Limb (tissue), 2 donors: ENCODE results near the gene EPB41L2.
"Not testable (repeated sequence)": the region's sequence is repeated elsewhere in the genome, so short reads cannot be mapped to it uniquely, and the experiment has no call there.

Source experiments
- DNase-seq, 2 donors: peaks; one replicate each; pipeline ENCODE4 v3.0.0-alpha.2; 2016; ENCODE audit errors: extremely low spot score in 2 of 2

The EPB41L2 gene

DNA sequence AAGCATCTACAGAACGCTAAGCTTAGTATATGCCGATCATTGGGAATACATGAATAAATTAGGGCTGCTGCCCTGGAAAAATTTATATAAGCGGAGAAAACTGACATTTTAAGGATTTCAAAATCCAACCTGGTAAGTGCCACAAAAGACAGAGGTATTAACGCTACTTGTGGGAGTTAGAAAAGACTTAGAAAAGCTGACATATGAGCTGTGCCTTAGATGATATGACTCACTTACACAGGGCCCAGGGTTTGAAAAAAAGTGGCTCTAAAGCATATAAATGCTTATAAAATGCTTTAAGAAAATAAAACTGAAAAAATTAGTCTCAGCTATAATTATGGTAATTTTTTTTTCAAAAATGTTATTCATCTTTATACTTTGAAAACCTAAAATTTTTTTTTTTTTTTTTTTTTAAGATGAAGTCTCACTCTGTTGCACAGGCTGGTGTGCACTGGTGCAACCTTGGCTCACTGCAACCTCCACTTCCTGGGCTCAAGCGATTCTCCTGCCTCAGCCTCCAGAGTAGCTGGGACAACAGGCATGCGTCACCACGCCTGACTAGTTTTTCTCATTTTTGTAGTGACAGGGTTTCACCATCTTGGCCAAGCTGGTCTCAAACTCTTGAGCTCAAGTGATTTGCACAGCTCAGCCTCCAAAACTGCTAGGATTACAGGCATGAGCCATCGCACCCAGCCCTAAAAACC, 25.7 kb downstream of the EPB41L2 start:
- DNase-seq: no peak

- DNase-seq: no peak
Observed at GRCh38 chr6:131036601-131037000, 26.4 kb downstream of the EPB41L2 start.

DNA sequence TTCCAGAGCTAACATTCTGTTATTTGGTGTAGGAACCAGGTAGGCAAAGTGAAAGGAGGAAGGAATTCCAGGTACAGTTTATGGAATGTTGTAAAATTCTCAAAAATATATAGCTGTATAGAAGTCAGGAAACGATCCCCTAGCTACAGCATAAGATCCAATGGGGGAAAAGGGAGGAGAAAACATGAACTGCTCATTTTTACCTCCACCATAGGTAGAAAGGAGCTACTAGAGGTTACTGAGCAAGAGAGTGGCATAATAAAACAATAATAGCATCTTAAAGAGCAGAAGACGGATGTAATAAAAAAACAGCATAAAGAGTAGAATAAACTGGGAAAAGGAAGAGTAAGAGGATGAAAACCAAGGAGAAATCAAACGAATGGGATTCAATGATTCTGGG, 26.9 kb downstream of the EPB41L2 start:
- DNase-seq: no peak

DNA sequence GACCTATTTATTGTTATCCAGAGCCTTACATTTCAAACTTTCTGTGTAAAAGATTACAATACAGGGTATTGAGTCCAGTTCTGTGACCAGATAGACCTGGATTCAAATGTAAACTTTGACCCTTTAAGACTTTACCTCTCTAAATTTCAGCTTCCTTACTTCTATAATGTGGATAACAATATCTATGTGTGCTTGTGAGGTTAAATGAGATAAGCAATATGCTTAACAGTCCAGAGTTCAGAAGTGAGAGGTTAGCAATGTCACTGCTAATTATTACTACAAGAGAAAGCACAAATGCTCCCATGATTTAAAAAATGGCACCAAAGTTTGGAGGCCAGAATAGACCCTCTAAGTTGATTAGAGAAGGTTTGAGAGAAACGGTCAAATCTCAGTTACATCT, 27.5 kb downstream of the EPB41L2 start:
- DNase-seq: no peak

- DNase-seq: no peak
Observed at GRCh38 chr6:131033631-131034030, 29.4 kb downstream of the EPB41L2 start.

- DNase-seq: no peak
Observed at GRCh38 chr6:131029626-131030297, 33.3 kb downstream of the EPB41L2 start.

DNA sequence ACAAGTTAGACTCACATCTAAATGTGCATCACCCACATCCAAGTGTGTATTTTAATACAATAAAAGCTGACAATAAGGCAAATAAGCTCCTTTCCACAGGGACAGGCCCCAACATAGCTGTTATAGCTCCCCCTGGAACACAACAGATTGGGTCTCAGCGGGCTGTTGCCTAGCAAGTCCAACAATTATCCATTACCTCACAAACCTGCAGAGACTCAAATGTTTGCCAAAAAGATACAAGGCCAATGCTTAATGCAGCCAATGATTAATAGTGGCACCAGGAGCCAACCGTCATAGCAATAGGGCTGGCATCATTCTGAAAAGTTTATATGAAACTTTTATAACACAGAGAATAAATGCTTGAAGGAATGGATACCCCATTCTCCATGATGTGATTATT, 35.7 kb downstream of the EPB41L2 start:
- no peak for DNase-seq

DNA sequence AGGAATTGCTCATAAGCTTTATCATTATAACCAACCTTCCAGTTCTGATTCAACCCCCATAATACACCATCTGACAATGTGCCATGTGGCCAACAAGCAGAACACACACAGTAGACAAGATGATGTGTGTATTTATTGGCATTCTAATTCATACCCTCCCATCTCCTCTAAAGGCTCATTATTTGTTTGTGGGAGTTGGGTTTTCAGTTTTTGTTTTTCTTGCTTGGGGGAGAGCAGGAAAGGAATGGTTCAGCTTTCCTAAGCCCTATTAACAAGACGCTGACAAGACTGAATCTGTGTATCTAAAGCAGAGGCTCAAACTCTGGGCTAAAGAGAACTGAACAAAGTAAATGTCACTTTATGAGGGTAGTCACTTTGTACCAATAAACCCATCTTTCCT, 36.8 kb downstream of the EPB41L2 start:
- DNase-seq: no peak

- DNase-seq: no peak
Observed at GRCh38 chr6:131024565-131024964, 38.5 kb downstream of the EPB41L2 start.

DNA sequence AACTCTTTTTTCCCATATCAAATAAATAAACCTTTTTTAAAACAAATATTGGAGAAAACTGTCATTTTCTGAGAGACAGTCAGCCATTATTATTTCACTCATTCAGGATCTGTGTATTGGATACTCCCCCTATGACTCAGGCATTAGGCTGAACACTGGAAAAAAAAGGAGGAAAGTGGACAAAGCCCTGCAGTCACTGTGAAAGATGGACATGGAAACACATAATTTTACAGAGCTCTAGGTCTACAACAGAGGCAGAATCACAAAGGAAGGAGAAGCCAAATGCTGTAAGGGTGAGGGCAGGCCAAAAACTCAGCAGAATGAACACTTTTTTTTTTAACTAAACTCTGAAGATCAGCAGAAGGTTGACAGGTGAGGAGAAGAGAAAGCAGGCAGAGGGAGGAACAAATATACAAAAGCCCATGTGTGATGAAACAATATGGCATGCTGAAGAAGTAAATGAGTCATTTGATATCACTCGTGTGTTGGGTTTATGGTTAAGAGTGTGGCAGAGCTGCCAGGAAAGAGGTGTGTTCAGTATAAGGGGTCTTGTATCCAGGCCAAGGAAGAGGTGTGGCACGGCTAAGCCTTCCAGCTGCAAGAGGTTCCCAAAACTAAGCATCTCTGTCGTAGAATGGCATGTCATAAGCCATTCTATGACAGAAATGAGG, 39.1 kb downstream of the EPB41L2 start:
- DNase-seq: no peak

DNA sequence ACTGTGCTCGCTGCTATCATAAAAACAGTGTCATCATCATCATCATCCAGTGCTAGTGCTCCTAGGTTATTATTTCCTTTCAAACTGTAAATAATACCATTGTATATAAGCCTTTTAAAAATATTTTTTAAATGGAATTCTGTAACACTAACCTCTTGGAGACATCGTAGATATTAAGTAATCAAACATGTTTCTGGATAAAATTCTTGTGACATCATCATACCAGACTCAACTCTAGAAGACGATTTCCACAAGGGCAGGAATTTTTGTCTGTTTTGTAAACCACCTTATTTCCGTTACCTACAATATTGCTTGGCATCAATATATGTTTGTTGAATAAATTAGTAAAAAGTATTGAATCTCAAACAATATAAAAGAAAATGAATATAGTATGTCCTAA, 40.4 kb downstream of the EPB41L2 start:
- DNase-seq: no peak

DNA sequence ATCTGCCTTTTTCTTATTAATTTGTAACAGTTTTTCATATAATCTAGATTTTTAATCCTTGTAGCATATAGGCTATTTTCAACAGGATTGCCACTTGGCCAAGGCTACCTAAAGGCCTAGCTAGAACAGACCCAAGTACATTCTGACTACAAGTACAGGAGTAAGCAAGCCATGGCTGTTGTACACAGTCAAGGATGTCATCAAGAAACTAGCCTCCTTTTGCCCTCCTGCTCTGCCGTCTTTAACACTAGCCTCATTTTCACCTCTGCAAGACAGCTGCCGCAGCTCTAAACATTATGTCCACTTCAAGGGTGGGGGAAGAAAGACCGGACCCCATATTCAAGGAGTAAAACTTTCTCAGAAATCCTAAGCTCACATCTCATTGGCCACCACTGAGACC, 45.1 kb downstream of the EPB41L2 start:
- DNase-seq: no peak

DNA sequence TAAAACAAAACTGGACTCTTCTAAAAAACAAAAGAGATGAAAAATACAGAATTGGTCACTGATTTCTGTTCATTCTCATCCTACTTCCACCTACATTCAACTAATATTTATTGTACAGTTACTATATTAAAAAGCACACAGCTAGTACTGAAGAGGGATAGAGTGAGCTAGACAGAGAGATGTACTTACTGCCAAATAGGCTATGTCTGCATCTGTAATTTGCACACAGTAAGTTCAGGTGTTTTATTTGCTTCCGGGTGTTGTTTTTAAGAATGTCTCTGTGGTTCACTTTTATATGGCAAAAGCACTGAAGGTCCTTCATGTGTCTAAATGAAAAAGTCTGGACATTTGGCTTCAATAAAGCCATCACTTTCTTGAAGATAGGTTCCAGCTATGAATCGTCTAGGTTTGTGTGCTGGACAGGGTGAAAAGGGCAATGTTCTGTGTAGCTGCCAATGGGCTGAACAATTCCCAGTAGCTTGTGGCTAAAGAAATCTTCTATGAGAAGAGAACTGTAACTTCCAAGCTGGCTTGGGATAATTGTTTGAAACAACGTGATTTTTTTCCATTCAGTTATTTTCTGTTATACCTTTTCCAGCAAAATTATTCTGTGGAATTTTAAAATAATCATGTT, 47.3 kb downstream of the EPB41L2 start:
- DNase-seq: peak in 1 of 2 donors; percentile 56

- no peak for DNase-seq
Observed at GRCh38 chr6:131015025-131015591, 47.9 kb downstream of the EPB41L2 start.

- no peak for DNase-seq
Observed at GRCh38 chr6:131014080-131014776, 48.8 kb downstream of the EPB41L2 start.

DNA sequence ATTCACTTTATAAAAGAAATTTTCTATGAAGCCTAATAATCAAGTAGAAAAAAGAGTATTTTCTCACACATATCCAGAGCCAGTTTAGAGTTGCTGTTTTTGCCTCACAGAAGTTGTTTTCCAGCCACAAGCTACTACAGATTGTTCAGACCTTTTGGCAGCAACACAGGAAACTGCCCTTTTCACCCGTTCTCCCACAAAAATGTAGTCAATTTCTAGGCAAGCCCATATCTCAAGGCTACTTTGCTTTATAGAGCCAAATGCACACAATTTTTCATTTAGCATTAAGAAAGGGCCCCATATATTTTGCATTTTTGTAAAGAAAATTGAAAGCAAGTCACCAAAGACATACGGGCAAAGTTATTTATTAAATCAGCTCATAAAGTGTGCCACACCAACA, 49.5 kb downstream of the EPB41L2 start:
- peak in 1 of 2 donors; percentile 51 for DNase-seq

- no peak for DNase-seq
Observed at GRCh38 chr6:131009790-131010189, 53.3 kb downstream of the EPB41L2 start.

- not testable (repeated sequence) for DNase-seq
Observed at GRCh38 chr6:131008965-131009364, 54.1 kb downstream of the EPB41L2 start.

DNA sequence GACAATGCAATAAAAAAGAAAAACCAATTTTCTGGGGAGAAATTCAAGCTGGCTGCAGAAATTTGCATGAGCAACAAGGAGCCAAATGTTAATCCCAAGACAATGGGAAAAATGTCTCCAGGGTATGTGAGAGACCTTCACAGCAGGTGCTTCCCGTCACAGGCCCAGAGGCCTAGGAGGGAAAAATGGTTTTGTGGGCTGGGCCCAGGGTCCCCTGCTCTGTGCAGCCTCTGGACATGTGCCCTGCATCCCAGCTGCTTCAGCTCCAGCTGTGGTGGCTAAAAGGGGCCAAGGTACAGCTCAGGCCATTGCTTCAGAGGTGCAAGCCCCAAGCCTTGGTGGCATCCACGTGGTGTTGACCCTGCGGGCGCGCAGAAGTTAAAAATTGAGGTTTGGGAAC, 55.1 kb downstream of the EPB41L2 start:
- not testable (repeated sequence) for DNase-seq

- DNase-seq: no peak
Observed at GRCh38 chr6:131007286-131007685, 55.8 kb downstream of the EPB41L2 start.

DNA sequence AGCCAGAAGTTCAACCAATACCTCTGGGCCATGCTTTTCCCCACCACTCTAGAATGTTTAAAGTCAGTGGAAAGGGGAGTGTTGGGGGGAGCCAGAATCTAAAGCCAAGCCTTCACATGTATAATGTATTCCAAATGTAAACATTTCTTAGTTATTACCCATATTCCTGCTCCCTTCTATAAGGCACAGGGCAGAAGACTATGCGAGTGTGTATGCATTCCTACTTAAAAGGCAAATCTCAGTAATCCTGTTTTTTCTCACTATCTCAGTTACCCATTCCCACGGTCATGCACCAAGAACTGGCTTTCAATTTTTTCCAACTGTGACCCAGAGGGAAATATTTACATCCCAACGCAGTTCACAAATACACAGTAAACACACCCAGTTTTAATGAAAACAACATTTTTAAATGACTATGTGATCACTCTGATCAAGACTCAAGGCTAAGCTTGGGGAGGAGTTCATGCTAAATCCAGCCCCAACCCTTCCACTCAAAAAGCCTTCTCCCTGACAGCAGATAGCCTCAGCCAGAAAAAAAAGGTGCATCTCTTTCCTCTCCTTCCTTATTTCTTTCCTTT, 57.5 kb downstream of the EPB41L2 start:
- no peak for DNase-seq
